TTC549 (cell line): ENCODE data around the gene FAM181A.

Source experiments
- FAIRE-seq: peaks from 2 replicates; lab custom pipeline; 2012; peaks lifted over from hg19 to GRCh38; lab: Jason Lieb, UNC

Gene FAM181A

GRCh38 chr14:93963692-93964091 lies 36.5 kb downstream of the FAM181A start:
- no peak for FAIRE-seq

- no peak for FAIRE-seq
Observed at GRCh38 chr14:93964281-93964680, 37.1 kb downstream of the FAM181A start.

GRCh38 chr14:93964820-93965286 lies 37.7 kb downstream of the FAM181A start:
- no peak for FAIRE-seq

- FAIRE-seq: no peak
Observed at GRCh38 chr14:93965287-93965821, 38.2 kb downstream of the FAM181A start.

GRCh38 chr14:93965946-93966474 lies 38.9 kb downstream of the FAM181A start:
- FAIRE-seq: no peak

GRCh38 chr14:93967637-93968250 lies 40.6 kb downstream of the FAM181A start:
- FAIRE-seq: no peak

GRCh38 chr14:93969082-93969828 lies 42.1 kb downstream of the FAM181A start:
- FAIRE-seq: no peak

- no peak for FAIRE-seq
Observed at GRCh38 chr14:93970585-93970964, 43.4 kb downstream of the FAM181A start.

- FAIRE-seq: no peak
Observed at GRCh38 chr14:93970965-93971634, 44.0 kb downstream of the FAM181A start.

GRCh38 chr14:93971635-93972027 lies 44.5 kb downstream of the FAM181A start:
- no peak for FAIRE-seq

GRCh38 chr14:93972618-93973205 lies 45.6 kb downstream of the FAM181A start:
- no peak for FAIRE-seq

GRCh38 chr14:93973607-93974006 lies 46.5 kb downstream of the FAM181A start:
- FAIRE-seq: no peak

GRCh38 chr14:93974299-93974698 lies 47.2 kb downstream of the FAM181A start:
- no peak for FAIRE-seq

- no peak for FAIRE-seq
Observed at GRCh38 chr14:93974833-93975232, 47.7 kb downstream of the FAM181A start.

- FAIRE-seq: no peak
Observed at GRCh38 chr14:93975791-93976476, 48.8 kb downstream of the FAM181A start.

- no peak for FAIRE-seq
Observed at GRCh38 chr14:93976477-93977057, 49.4 kb downstream of the FAM181A start, which contains the start of gene ASB2. Gene ASB2 (minus strand): TSS chr14:93976570. CDS start chr14:93964539, 12,031 bp downstream.

GRCh38 chr14:93977171-93977570 lies 50.0 kb downstream of the FAM181A start:
- no peak for FAIRE-seq

- FAIRE-seq: no peak
Observed at GRCh38 chr14:93977790-93978581, 50.8 kb downstream of the FAM181A start.

- FAIRE-seq: no peak
Observed at GRCh38 chr14:93978735-93979134, 51.6 kb downstream of the FAM181A start.
